HCT116 (cell line): ENCODE measurements around the gene TMCC1. TPM values are rescaled to one million over a fixed set of nuclear protein-coding genes. Genes with fewer than 3 reads are reported as not detected.

ENCODE experiments used
- ATAC-seq: fragments of 200-7000 bp; cut with Tn5 transposase; 2 replicates; pipeline ENCODE4 v1.9.1; 2020; ENCODE audit warnings: mild to moderate bottlenecking, moderate library complexity
- BruUV-seq: library from RNA; stranded (reverse); fragments of 400-500 nt; replicated peaks from 2 replicates; lab custom pipeline; 2021; lab: Mats Ljungman, UMichigan
- CTCF ChIA-PET: fragments of 300-600 bp; sonication (Branson Sonifier 250); formaldehyde crosslinking; loops from one replicate; lab custom pipeline; 2021; ENCODE audit warnings: antibody characterized with exemption; lab: Charles Lee
- POLR2A ChIA-PET: fragments of 300-600, 350-600 bp; sonication (Branson Sonifier 250); formaldehyde crosslinking; loops from one replicate; lab custom pipeline; 2021; ENCODE audit warnings: antibody characterized with exemption; lab: Charles Lee
- RAD21 ChIA-PET, 2 experiments: fragments of 300-600 bp; sonication (Branson Sonifier 250); formaldehyde crosslinking; loops; one replicate each; lab custom pipeline; 2023; ENCODE audit warnings: low total read pairs in 2 of 2; ENCODE audit not compliant: uncharacterized antibody in 2 of 2, unreplicated experiment in 2 of 2, low non-redundant PET in 1 of 2; lab: Charles Lee
- DNase-seq: peaks from one replicate; pipeline ENCODE4 v3.0.0-alpha.2; 2010; ENCODE audit warnings: low read depth, low spot score
- H2AFZ ChIP-seq: fragments of 200-600 bp; shearing (Covaris generic), sonication (generic); 2 replicates; pipeline ENCODE4 v1.6.1; 2017; ENCODE audit warnings: low read depth, mixed run types, mixed read lengths, antibody characterized with exemption, low read length; ENCODE audit not compliant: poor library complexity, severe bottlenecking
- H3K27ac ChIP-seq: 2 replicates; pipeline ENCODE4 v1.5.1; 2012; ENCODE audit warnings: low read depth, low read length
- H3K27me3 ChIP-seq: fragments of 200-600 bp; sonication (generic); 2 replicates; pipeline ENCODE4 v1.6.1; 2016; ENCODE audit warnings: mixed run types, low read length, mixed read lengths; ENCODE audit not compliant: insufficient read depth
- H3K36me3 ChIP-seq, 2 experiments: fragments of 200-500 bp in 1 of 2; fragments of 200-600 bp in 1 of 2; sonication (Bioruptor generic) in 1 of 2; sonication (generic) in 1 of 2; 2 replicates each; pipeline versions ENCODE4 v1.5.1 to v1.6.1; 2014 to 2016; ENCODE audit warnings: low read length in 2 of 2, inconsistent platforms in 1 of 2, mixed read lengths in 1 of 2, mixed run types in 1 of 2; ENCODE audit not compliant: insufficient read depth in 2 of 2, control insufficient read depth in 1 of 2
- H3K4me1 ChIP-seq, 2 experiments: fragments of 200-600 bp in 1 of 2; sonication (generic) in 1 of 2; 2 replicates each; pipeline versions ENCODE4 v1.5.1 to v1.6.1; 2012 to 2017; ENCODE audit warnings: low read length in 2 of 2, inconsistent platforms in 1 of 2, mild to moderate bottlenecking in 1 of 2, mixed read lengths in 1 of 2, mixed run types in 1 of 2, moderate library complexity in 1 of 2; ENCODE audit not compliant: insufficient read depth in 2 of 2, control insufficient read depth in 1 of 2
- H3K4me2 ChIP-seq: fragments of 200-600 bp; sonication (generic); 2 replicates; pipeline ENCODE4 v1.6.1; 2017; ENCODE audit warnings: mixed run types, low read length, mixed read lengths
- H3K4me3 ChIP-seq, 2 experiments: fragments of 200-600 bp in 1 of 2; sonication (generic) in 1 of 2; replicated peaks in 1 of 2; 2 replicates each; pipeline ENCODE4 v1.5.1; 2011 to 2016; ENCODE audit warnings: low read length in 2 of 2, control low read depth in 1 of 2, low read depth in 1 of 2, mild to moderate bottlenecking in 1 of 2, mixed read lengths in 1 of 2, mixed run types in 1 of 2
- H3K79me2 ChIP-seq: fragments of 200-600 bp; sonication (generic); 2 replicates; pipeline ENCODE4 v1.6.1; 2017; ENCODE audit warnings: mild to moderate bottlenecking, mixed run types, low read length, moderate library complexity, mixed read lengths; ENCODE audit not compliant: insufficient read depth
- H3K9ac ChIP-seq: fragments of 200-600 bp; sonication (generic); 2 replicates; pipeline ENCODE4 v1.6.1; 2016; ENCODE audit warnings: low read length, mixed read lengths
- H3K9me2 ChIP-seq: fragments of 200-600 bp; sonication (generic), shearing (Covaris generic); 2 replicates; pipeline ENCODE4 v1.6.1; 2017; ENCODE audit warnings: mixed run types, mild to moderate bottlenecking, moderate library complexity; ENCODE audit not compliant: insufficient read depth
- H3K9me3 ChIP-seq, 2 experiments: fragments of 200-500 bp in 1 of 2; fragments of 200-600 bp in 1 of 2; sonication (Bioruptor generic) in 1 of 2; sonication (generic) in 1 of 2; 2 replicates each; pipeline ENCODE4 v1.6.1; 2014 to 2017; ENCODE audit warnings: low read length in 2 of 2, mixed read lengths in 2 of 2, inconsistent platforms in 1 of 2, low read depth in 1 of 2, mild to moderate bottlenecking in 1 of 2, mixed run types in 1 of 2, moderate library complexity in 1 of 2; ENCODE audit not compliant: control insufficient read depth in 1 of 2, insufficient read depth in 1 of 2
- H4K20me1 ChIP-seq: fragments of 200-600 bp; sonication (generic), shearing (Covaris generic); 2 replicates; pipeline ENCODE4 v1.6.1; 2017; ENCODE audit warnings: mixed run types, mild to moderate bottlenecking, moderate library complexity; ENCODE audit not compliant: insufficient read depth
- CBX3 ChIP-seq: IDR thresholded peaks from 2 replicates; pipeline ENCODE4 v1.6.1; 2012; ENCODE audit warnings: low read depth
- CEBPB ChIP-seq: IDR thresholded peaks from 2 replicates; pipeline ENCODE4 v1.6.1; 2012; ENCODE audit warnings: low read depth
- EGR1 ChIP-seq: IDR thresholded peaks from 2 replicates; pipeline ENCODE4 v1.6.1; 2012; ENCODE audit warnings: low read depth
- ELF1 ChIP-seq: IDR thresholded peaks from 2 replicates; pipeline ENCODE4 v1.6.1; 2012; ENCODE audit warnings: low read depth, borderline replicate concordance
- EZH2 ChIP-seq: fragments of 200-600 bp; sonication (generic); IDR thresholded peaks from 2 replicates; pipeline ENCODE4 v1.6.1; 2017; ENCODE audit warnings: antibody characterized with exemption, mixed run types
- EZH2phosphoT487 ChIP-seq: fragments of 200-600 bp; IDR thresholded peaks from 2 replicates; pipeline ENCODE4 v1.6.1; 2018; ENCODE audit warnings: antibody characterized with exemption, borderline replicate concordance
- FOSL1 ChIP-seq: IDR thresholded peaks from 2 replicates; pipeline ENCODE4 v1.6.1; 2012; ENCODE audit warnings: low read depth
- JUND ChIP-seq: IDR thresholded peaks from 2 replicates; pipeline ENCODE4 v1.6.1; 2012
- RAD21 ChIP-seq: IDR thresholded peaks from 2 replicates; pipeline ENCODE4 v1.6.1; 2012; ENCODE audit warnings: low read depth, mild to moderate bottlenecking
- SIN3A ChIP-seq: IDR thresholded peaks from 2 replicates; pipeline ENCODE4 v1.6.1; 2012; ENCODE audit warnings: low read depth
- TCF7L2 ChIP-seq: IDR thresholded peaks from 2 replicates; pipeline ENCODE4 v1.7.0; 2011; ENCODE audit warnings: borderline replicate concordance, inconsistent platforms; ENCODE audit not compliant: insufficient read depth, insufficient read length; ENCODE audit errors: extremely low read depth
- YY1 ChIP-seq: IDR thresholded peaks from 2 replicates; pipeline ENCODE4 v1.6.1; 2011; ENCODE audit warnings: low read length, low read depth, moderate library complexity, mild to moderate bottlenecking; ENCODE audit not compliant: insufficient replicate concordance; ENCODE audit errors: extremely low read depth
- ZFX ChIP-seq: fragments of 450-650 bp; IDR thresholded peaks from 2 replicates; pipeline ENCODE4 v1.6.1; 2017
- intact Hi-C: fragments of 100-400 bp; cut with micrococcal nuclease; formaldehyde crosslinking; loops from 2 replicates; pipeline ENCODE4 v1.10.0; 2022
- total RNA-seq: library from RNA; stranded (reverse); gene quantifications from one replicate; pipeline ENCODE4 v1.2.1, GENCODE V29; 2021; ENCODE audit not compliant: unreplicated experiment
- TF ChIP-seq, protein P1 (sequence below): IDR thresholded peaks from 2 replicates; pipeline ENCODE4 v1.6.1; 2012; ENCODE audit warnings: low read depth
- TF ChIP-seq, protein P2 (sequence below), 3 experiments: fragments of 200-600 bp in 1 of 3; sonication (generic) in 1 of 3; IDR thresholded peaks in 2 of 3; conservative IDR thresholded peaks in 1 of 3; 2 replicates each; pipeline ENCODE4 v1.5.1; 2012 to 2017; ENCODE audit warnings: low read depth in 2 of 3, low read length in 2 of 3, antibody characterized with exemption in 1 of 3, borderline replicate concordance in 1 of 3, control low read depth in 1 of 3, mild to moderate bottlenecking in 1 of 3, mixed read lengths in 1 of 3, mixed run types in 1 of 3, moderate library complexity in 1 of 3; ENCODE audit not compliant: insufficient read depth in 1 of 3

TMCC1 gene
- total RNA-seq, 1 experiment from 2014 or later, result 32.5 TPM

DNA sequence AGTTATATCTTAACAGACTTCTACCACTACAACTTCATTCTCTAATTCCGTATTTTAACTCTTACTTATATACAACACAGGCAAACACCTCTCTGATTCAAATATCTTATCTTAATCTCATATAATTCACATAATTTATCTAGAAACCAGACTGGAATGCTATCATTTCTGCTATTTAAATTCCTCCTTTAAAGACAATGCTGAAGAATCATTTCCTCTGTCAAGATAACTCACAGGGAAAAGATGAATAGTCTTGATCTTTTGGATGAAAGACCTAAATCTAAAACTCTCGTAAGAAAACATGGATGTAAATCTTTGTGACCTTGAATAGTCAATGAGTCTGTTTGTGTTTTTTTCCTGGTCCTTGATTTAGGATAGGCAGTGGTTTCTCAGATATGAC, 151.7 kb downstream of the TMCC1 start (continued):
- TF ChIP-seq EZH2, result no peak
- no peak for TF ChIP-seq JUND

DNA sequence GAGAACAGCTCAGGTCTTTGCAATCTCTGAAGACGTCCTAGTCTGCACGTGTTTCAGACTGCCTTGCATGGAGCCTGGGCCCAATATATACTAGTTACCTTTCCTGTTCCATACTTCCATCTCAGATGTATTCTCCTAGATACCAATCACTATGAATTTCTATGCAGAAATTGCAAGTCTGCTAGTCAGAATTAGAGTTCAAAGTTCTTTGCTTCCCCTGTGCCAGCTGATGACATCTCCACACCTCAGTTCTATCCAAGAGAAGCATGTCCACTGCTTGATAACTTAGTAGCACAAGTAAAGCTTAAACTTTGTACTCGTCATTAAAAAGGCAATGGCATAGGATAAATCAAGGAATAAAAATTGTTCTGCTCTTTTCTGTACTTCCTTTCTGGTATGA, 153.4 kb downstream of the TMCC1 start:
- intact Hi-C loops, result no loop called here
- H3K36me3 ChIP-seq, result no peaks in the 10 kb centered on the region
- ChIA-PET RAD21 (no interaction called here), CTCF (no interaction called here), POLR2A (no interaction called here)
- ATAC-seq (no peak), DNase-seq (no peak)
- no TSS peak for BruUV-seq
- no peaks in the 10 kb centered on the region for H3K79me2 ChIP-seq
- no peak overlapping the region for H2AFZ ChIP-seq
- H3K4me3 ChIP-seq, result no peak overlapping the region
- no peak overlapping the region for H3K9ac ChIP-seq
- no peaks in the 10 kb centered on the region for H3K9me2 ChIP-seq
- H3K27me3 ChIP-seq, result no peaks in the 10 kb centered on the region
- H3K27ac ChIP-seq, result no peak overlapping the region
- H3K4me1 ChIP-seq, result peaks cover 0 to 4% of the 10 kb centered on the region in 2 experiments; a peak in 1 of 4 replicates
- no peak overlapping the region for H3K4me2 ChIP-seq
- TF ChIP-seq EZH2phosphoT487 (no peak), ELF1 (no peak), CEBPB (no peak), JUND (no peak), EZH2 (no peak)
- no peaks in the 10 kb centered on the region for H4K20me1 ChIP-seq
- H3K9me3 ChIP-seq, result no peaks in the 10 kb centered on the region

DNA sequence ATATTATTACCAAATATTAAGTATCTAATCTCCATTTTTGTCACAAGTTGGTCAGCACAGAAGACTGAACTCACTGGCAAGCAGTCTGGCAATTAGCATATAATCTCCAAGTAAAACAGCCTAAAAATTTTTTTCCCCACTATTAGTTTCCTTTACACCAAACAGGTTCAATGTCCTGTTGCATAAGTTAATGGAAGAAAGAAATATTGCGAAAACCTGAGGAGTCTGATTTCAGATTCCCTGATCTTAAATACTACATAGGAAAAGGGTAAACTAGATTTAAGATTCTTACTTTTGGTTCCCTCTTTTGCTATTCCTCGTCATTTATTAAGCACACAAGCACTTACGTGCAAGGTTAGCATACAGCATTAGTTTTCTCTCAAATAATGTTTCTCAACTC, 153.9 kb downstream of the TMCC1 start:
- Histone ChIP-seq H3K9me2 (no peaks in the 10 kb centered on the region), H3K9ac (no peak overlapping the region), H3K27ac (no peak overlapping the region), H2AFZ (no peak overlapping the region), H3K4me2 (no peak overlapping the region), H4K20me1 (no peaks in the 10 kb centered on the region), H3K36me3 (no peaks in the 10 kb centered on the region), H3K4me1 (peaks cover 0 to 4% of the 10 kb centered on the region in 2 experiments; a peak in 1 of 4 replicates), H3K9me3 (no peaks in the 10 kb centered on the region), H3K27me3 (no peaks in the 10 kb centered on the region), H3K4me3 (no peak overlapping the region), H3K79me2 (no peaks in the 10 kb centered on the region)
- intact Hi-C loops, result no loop called here
- DNase-seq, result no peak
- ATAC-seq, result no peak
- ChIA-PET POLR2A (no interaction called here), CTCF (no interaction called here), RAD21 (no interaction called here)
- BruUV-seq, result no TSS peak
- TF ChIP-seq TCF7L2 (no peak), YY1 (no peak), FOSL1 (no peak), CBX3 (no peak), RAD21 (no peak), EGR1 (no peak), SIN3A (no peak), EZH2 (no peak), ZFX (no peak), JUND (no peak)
- TF ChIP-seq, protein P1, sequence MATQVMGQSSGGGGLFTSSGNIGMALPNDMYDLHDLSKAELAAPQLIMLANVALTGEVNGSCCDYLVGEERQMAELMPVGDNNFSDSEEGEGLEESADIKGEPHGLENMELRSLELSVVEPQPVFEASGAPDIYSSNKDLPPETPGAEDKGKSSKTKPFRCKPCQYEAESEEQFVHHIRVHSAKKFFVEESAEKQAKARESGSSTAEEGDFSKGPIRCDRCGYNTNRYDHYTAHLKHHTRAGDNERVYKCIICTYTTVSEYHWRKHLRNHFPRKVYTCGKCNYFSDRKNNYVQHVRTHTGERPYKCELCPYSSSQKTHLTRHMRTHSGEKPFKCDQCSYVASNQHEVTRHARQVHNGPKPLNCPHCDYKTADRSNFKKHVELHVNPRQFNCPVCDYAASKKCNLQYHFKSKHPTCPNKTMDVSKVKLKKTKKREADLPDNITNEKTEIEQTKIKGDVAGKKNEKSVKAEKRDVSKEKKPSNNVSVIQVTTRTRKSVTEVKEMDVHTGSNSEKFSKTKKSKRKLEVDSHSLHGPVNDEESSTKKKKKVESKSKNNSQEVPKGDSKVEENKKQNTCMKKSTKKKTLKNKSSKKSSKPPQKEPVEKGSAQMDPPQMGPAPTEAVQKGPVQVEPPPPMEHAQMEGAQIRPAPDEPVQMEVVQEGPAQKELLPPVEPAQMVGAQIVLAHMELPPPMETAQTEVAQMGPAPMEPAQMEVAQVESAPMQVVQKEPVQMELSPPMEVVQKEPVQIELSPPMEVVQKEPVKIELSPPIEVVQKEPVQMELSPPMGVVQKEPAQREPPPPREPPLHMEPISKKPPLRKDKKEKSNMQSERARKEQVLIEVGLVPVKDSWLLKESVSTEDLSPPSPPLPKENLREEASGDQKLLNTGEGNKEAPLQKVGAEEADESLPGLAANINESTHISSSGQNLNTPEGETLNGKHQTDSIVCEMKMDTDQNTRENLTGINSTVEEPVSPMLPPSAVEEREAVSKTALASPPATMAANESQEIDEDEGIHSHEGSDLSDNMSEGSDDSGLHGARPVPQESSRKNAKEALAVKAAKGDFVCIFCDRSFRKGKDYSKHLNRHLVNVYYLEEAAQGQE, result no peak
- TF ChIP-seq, protein P2, sequence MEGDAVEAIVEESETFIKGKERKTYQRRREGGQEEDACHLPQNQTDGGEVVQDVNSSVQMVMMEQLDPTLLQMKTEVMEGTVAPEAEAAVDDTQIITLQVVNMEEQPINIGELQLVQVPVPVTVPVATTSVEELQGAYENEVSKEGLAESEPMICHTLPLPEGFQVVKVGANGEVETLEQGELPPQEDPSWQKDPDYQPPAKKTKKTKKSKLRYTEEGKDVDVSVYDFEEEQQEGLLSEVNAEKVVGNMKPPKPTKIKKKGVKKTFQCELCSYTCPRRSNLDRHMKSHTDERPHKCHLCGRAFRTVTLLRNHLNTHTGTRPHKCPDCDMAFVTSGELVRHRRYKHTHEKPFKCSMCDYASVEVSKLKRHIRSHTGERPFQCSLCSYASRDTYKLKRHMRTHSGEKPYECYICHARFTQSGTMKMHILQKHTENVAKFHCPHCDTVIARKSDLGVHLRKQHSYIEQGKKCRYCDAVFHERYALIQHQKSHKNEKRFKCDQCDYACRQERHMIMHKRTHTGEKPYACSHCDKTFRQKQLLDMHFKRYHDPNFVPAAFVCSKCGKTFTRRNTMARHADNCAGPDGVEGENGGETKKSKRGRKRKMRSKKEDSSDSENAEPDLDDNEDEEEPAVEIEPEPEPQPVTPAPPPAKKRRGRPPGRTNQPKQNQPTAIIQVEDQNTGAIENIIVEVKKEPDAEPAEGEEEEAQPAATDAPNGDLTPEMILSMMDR (IDR thresholded peaks at IDR 0.05 in 2 of 3, conservative IDR thresholded peaks at IDR 0.05 in 1 of 3; ENCODE audit: borderline replicate concordance in 1 of 3, insufficient read depth in 1 of 3, low read depth in 2 of 3, low read length in 2 of 3), result no peak
